GM21528 (cell line): ENCODE measurements around the gene ASB1.
"Not testable (repeated sequence)": the region's sequence is repeated elsewhere in the genome, so short reads cannot be mapped to it uniquely, and the experiment has no call there.

Experiments used
- ATAC-seq: cut with Tn5 transposase; IDR thresholded peaks from one replicate; pipeline ENCODE4 v1.9.1; 2021; ENCODE audit warnings: mild to moderate bottlenecking, moderate library complexity; ENCODE audit not compliant: unreplicated experiment, low FRiP score

ASB1 gene

GRCh38 chr2:238441262-238442114, 14.8 kb downstream of the ASB1 start:
- no peak for ATAC-seq

GRCh38 chr2:238442257-238442656, 15.5 kb downstream of the ASB1 start:
- not testable (repeated sequence) for ATAC-seq

- ATAC-seq, result no peak
Observed at GRCh38 chr2:238444242-238444641, 17.5 kb downstream of the ASB1 start.

- no peak for ATAC-seq
Observed at GRCh38 chr2:238445409-238446190, 18.9 kb downstream of the ASB1 start.

- no peak for ATAC-seq
Observed at GRCh38 chr2:238446371-238446770, 19.6 kb downstream of the ASB1 start.

- ATAC-seq, result no peak
Observed at GRCh38 chr2:238448031-238448955, 21.6 kb downstream of the ASB1 start.

- no peak for ATAC-seq
Observed at GRCh38 chr2:238449241-238449640, 22.5 kb downstream of the ASB1 start.

- no peak for ATAC-seq
Observed at GRCh38 chr2:238449909-238450417, 23.2 kb downstream of the ASB1 start.

- no peak for ATAC-seq
Observed at GRCh38 chr2:238450440-238450861, 23.7 kb downstream of the ASB1 start.

- no peak for ATAC-seq
Observed at GRCh38 chr2:238453842-238454241, 27.1 kb downstream of the ASB1 start.

GRCh38 chr2:238456449-238456848, 29.7 kb downstream of the ASB1 start:
- ATAC-seq, result no peak

GRCh38 chr2:238456970-238457926, 30.5 kb downstream of the ASB1 start:
- ATAC-seq, result no peak

GRCh38 chr2:238457927-238458324, 31.2 kb downstream of the ASB1 start:
- no peak for ATAC-seq

GRCh38 chr2:238458651-238459050, 31.9 kb downstream of the ASB1 start:
- ATAC-seq, result no peak

GRCh38 chr2:238459081-238459629, 32.4 kb downstream of the ASB1 start:
- no peak for ATAC-seq

GRCh38 chr2:238461051-238461450, 34.3 kb downstream of the ASB1 start:
- no peak for ATAC-seq

- no peak for ATAC-seq
Observed at GRCh38 chr2:238461491-238461890, 34.8 kb downstream of the ASB1 start.

GRCh38 chr2:238461916-238462315, 35.2 kb downstream of the ASB1 start:
- no peak for ATAC-seq
